Activated CD8-positive, alpha-beta T cell treated with anti-CD3 and anti-CD28 coated beads, Interleukin-2, amount 10 ng/mL, durations not matched to agents 7 days and 5 days (primary cell): Measurements from ENCODE around the gene MESP1. TPM values are rescaled to one million over a fixed set of nuclear protein-coding genes. Genes with fewer than 3 reads are reported as not detected.
"Not testable (repeated sequence)": the region's sequence is repeated elsewhere in the genome, so short reads cannot be mapped to it uniquely, and the experiment has no call there.

Source experiments
- ATAC-seq: fragments of 150-1000 bp; cut with Tn5 transposase; one replicate; pipeline ENCODE4 v1.10.0; 2021; ENCODE audit warnings: moderate library complexity
- CTCF ChIA-PET: fragments of 350-600 bp; sonication (Branson Sonifier 250); formaldehyde crosslinking; loops from one replicate; lab custom pipeline; 2021; ENCODE audit warnings: antibody characterized with exemption; lab: Charles Lee
- POLR2A ChIA-PET: fragments of 350-600 bp; sonication (Branson Sonifier 250); formaldehyde crosslinking; loops from one replicate; lab custom pipeline; 2021; ENCODE audit warnings: antibody characterized with exemption; lab: Charles Lee
- DNase-seq: peaks from one replicate; pipeline ENCODE4 v3.0.0-alpha.2; 2020
- H3K27ac Mint-ChIP-seq: one replicate; pipeline ENCODE4 v1.8.0; 2021; ENCODE audit warnings: mild to moderate bottlenecking, mixed read lengths
- H3K27me3 Mint-ChIP-seq: one replicate; pipeline ENCODE4 v1.8.0; 2021; ENCODE audit warnings: low read depth, mixed read lengths
- H3K36me3 Mint-ChIP-seq: one replicate; pipeline ENCODE4 v1.8.0; 2021; ENCODE audit warnings: low read depth, mixed read lengths
- H3K4me1 Mint-ChIP-seq: one replicate; pipeline ENCODE4 v1.8.0; 2021; ENCODE audit warnings: low read depth, mixed read lengths
- H3K4me3 Mint-ChIP-seq: one replicate; pipeline ENCODE4 v1.8.0; 2021; ENCODE audit warnings: mild to moderate bottlenecking, mixed read lengths
- H3K9me3 Mint-ChIP-seq: one replicate; pipeline ENCODE4 v1.8.0; 2022; ENCODE audit warnings: mixed read lengths; ENCODE audit not compliant: insufficient read depth
- total RNA-seq, 2 experiments: library from RNA; stranded (reverse); gene quantifications; one replicate each; pipeline ENCODE4 v1.2.3, GENCODE V29; 2021

The MESP1 gene
- 1 to 10 TPM; 1.8 to 2.4 TPM for total RNA-seq

- no peaks in the 10 kb centered on the region for H3K4me1 Mint-ChIP-seq
- H3K27ac Mint-ChIP-seq, result peak within 1 kb of the TSS; percentile 64
- ChIA-PET CTCF (interaction anchor here (0.9 to 3.7 kb wide), 4 partner anchors 10 to 126 kb away, joined by 4 to 32 read pairs (median 16); no protein-coding TSS in a partner anchor), POLR2A (no interaction called here)
- peak within 1 kb of the TSS; percentile 69 for H3K4me3 Mint-ChIP-seq
- H3K36me3 Mint-ChIP-seq, result no peaks in the 10 kb centered on the region
- DNase-seq (peak; percentile 90), ATAC-seq (peak; percentile 96)
- peaks cover 24% of the 10 kb centered on the region for H3K27me3 Mint-ChIP-seq
- H3K9me3 Mint-ChIP-seq, result no peaks in the 10 kb centered on the region
Observed at GRCh38 chr15:89750560-89751542, at the start of gene MESP1. MESP1 (minus strand) TSS chr15:89751249; CDS start chr15:89751231, 18 bp downstream.

GRCh38 chr15:89799918-89800498 lies 49.0 kb upstream of the MESP1 start:
- H3K27me3 Mint-ChIP-seq, result peaks cover 7% of the 10 kb centered on the region
- no peaks in the 10 kb centered on the region for H3K9me3 Mint-ChIP-seq
- no peak overlapping the region for H3K4me3 Mint-ChIP-seq
- no peak for ATAC-seq
- DNase-seq, result no peak
- H3K4me1 Mint-ChIP-seq, result no peaks in the 10 kb centered on the region
- H3K36me3 Mint-ChIP-seq, result no peaks in the 10 kb centered on the region
- CTCF ChIA-PET, result no interaction called here
- H3K27ac Mint-ChIP-seq, result no peak overlapping the region
- POLR2A ChIA-PET, result no interaction called here

GRCh38 chr15:89799011-89799911 lies 48.2 kb upstream of the MESP1 start:
- Mint-ChIP-seq H3K27ac (no peak overlapping the region), H3K36me3 (no peaks in the 10 kb centered on the region), H3K9me3 (no peaks in the 10 kb centered on the region), H3K27me3 (peaks cover 11% of the 10 kb centered on the region), H3K4me3 (no peak overlapping the region), H3K4me1 (no peaks in the 10 kb centered on the region)
- ATAC-seq, result no peak
- ChIA-PET CTCF (interaction anchor here (1.1 kb wide), 1 partner anchor 38 kb away, joined by 4 read pairs; no protein-coding TSS in a partner anchor), POLR2A (no interaction called here)
- DNase-seq, result no peak

- peaks cover 11% of the 10 kb centered on the region for H3K27me3 Mint-ChIP-seq
- H3K36me3 Mint-ChIP-seq, result no peaks in the 10 kb centered on the region
- H3K9me3 Mint-ChIP-seq, result no peaks in the 10 kb centered on the region
- DNase-seq (no peak), ATAC-seq (no peak)
- H3K4me3 Mint-ChIP-seq, result no peak overlapping the region
- POLR2A ChIA-PET, result no interaction called here
- H3K27ac Mint-ChIP-seq, result no peak overlapping the region
- no peaks in the 10 kb centered on the region for H3K4me1 Mint-ChIP-seq
- CTCF ChIA-PET, result no interaction called here
Observed at GRCh38 chr15:89797678-89798201, 46.7 kb upstream of the MESP1 start.

- DNase-seq (no peak), ATAC-seq (no peak)
- ChIA-PET CTCF (interaction anchor here (0.9 to 1.2 kb wide), 2 partner anchors 36 to 79 kb away, joined by 3 read pairs; no protein-coding TSS in a partner anchor), POLR2A (no interaction called here)
- H3K27ac Mint-ChIP-seq, result no peak overlapping the region
- H3K27me3 Mint-ChIP-seq, result peaks cover 11% of the 10 kb centered on the region
- H3K9me3 Mint-ChIP-seq, result no peaks in the 10 kb centered on the region
- no peaks in the 10 kb centered on the region for H3K36me3 Mint-ChIP-seq
- H3K4me1 Mint-ChIP-seq, result no peaks in the 10 kb centered on the region
- no peak overlapping the region for H3K4me3 Mint-ChIP-seq
Observed at GRCh38 chr15:89795996-89796395, 44.9 kb upstream of the MESP1 start.

- ATAC-seq (no peak), DNase-seq (no peak)
- Mint-ChIP-seq H3K9me3 (no peaks in the 10 kb centered on the region), H3K36me3 (no peaks in the 10 kb centered on the region), H3K27ac (no peak overlapping the region), H3K4me1 (no peaks in the 10 kb centered on the region), H3K4me3 (no peak overlapping the region), H3K27me3 (peaks cover 11% of the 10 kb centered on the region)
- ChIA-PET POLR2A (interaction anchor here (0.7 kb wide), 1 partner anchor 9 kb away, joined by 3 read pairs; no protein-coding TSS in a partner anchor), CTCF (interaction anchor here (0.9 kb wide), 1 partner anchor 55 kb away, joined by 3 read pairs; no protein-coding TSS in a partner anchor)
Observed at GRCh38 chr15:89794627-89795241, 43.7 kb upstream of the MESP1 start.

GRCh38 chr15:89792106-89792805 lies 41.2 kb upstream of the MESP1 start:
- ChIA-PET POLR2A (no interaction called here), CTCF (no interaction called here)
- no peak for ATAC-seq
- Mint-ChIP-seq H3K27me3 (peaks cover 15% of the 10 kb centered on the region), H3K27ac (no peak overlapping the region), H3K4me1 (no peaks in the 10 kb centered on the region), H3K4me3 (no peak overlapping the region), H3K36me3 (no peaks in the 10 kb centered on the region), H3K9me3 (no peaks in the 10 kb centered on the region)
- no peak for DNase-seq

- ChIA-PET CTCF (interaction anchor here (1.3 kb wide), 1 partner anchor 51 kb away, joined by 3 read pairs; no protein-coding TSS in a partner anchor), POLR2A (no interaction called here)
- H3K27me3 Mint-ChIP-seq, result peaks cover 14% of the 10 kb centered on the region
- no peak for DNase-seq
- H3K36me3 Mint-ChIP-seq, result no peaks in the 10 kb centered on the region
- no peak overlapping the region for H3K27ac Mint-ChIP-seq
- H3K9me3 Mint-ChIP-seq, result no peaks in the 10 kb centered on the region
- no peaks in the 10 kb centered on the region for H3K4me1 Mint-ChIP-seq
- no peak for ATAC-seq
- no peak overlapping the region for H3K4me3 Mint-ChIP-seq
Observed at GRCh38 chr15:89790661-89791060, 39.6 kb upstream of the MESP1 start.

- ATAC-seq (no peak), DNase-seq (no peak)
- Mint-ChIP-seq H3K4me3 (no peak overlapping the region), H3K27ac (no peak overlapping the region), H3K9me3 (no peaks in the 10 kb centered on the region), H3K27me3 (peaks cover 10% of the 10 kb centered on the region), H3K36me3 (no peaks in the 10 kb centered on the region), H3K4me1 (no peaks in the 10 kb centered on the region)
- POLR2A ChIA-PET, result no interaction called here
- CTCF ChIA-PET, result no interaction called here
Observed at GRCh38 chr15:89790206-89790605, 39.2 kb upstream of the MESP1 start.

- H3K4me1 Mint-ChIP-seq, ATAC-seq, H3K36me3 Mint-ChIP-seq, H3K4me3 Mint-ChIP-seq, H3K9me3 Mint-ChIP-seq, POLR2A ChIA-PET, CTCF ChIA-PET, H3K27ac Mint-ChIP-seq, H3K27me3 Mint-ChIP-seq, DNase-seq: not testable (repeated sequence)
Observed at GRCh38 chr15:89788585-89788984, 37.5 kb upstream of the MESP1 start.
